ENCODE data around the gene IDH1.
"Not testable (repeated sequence)": the region's sequence is repeated elsewhere in the genome, so short reads cannot be mapped to it uniquely, and the experiment has no call there.

Gene IDH1

GRCh38 chr2:208256192-208256782 is 1.4 kb upstream of the IDH1 start:
- DNase-seq: no peak

GRCh38 chr2:208255557-208256106 is 761 bp upstream of the IDH1 start:
- DNase-seq: no peak

DNA sequence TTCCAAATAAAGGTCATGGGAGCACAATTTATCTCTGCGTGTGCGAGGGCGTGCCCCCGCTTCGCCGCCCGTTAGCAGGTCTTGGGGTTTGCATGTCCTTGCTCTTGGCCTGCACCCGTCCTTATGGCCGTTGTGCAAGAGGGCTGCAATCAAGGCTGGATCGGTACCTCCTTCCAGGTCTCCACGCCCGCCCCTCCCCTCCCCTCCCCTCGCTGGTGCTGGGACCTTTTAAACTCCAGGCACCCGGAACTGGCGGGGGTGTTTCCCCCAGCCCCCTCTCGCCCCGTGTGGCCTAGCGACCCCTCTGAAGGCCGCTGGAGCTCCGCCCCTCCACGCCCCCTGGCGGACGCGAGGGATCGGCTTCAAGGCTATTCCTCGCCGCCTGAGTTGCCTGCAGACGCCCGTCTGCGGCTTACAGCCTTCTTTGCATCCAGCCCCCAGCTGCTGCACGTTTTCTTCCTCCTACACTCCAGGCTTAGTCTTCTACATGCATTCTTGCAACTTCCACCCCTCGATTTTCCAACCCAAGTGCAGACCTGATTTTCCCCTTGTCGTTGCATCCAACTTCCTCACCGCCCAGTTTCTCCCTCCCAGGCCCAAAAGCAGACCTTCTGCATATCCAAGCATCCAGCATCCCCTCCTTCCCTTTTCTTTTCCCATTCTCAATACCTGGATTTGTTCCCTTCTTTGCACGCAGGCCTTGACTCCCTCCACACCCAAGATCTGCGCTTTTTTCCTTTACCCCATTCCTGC is 577 bp downstream of the IDH1 start:
- DNase-seq: peak; percentile 83

- DNase-seq: no peak
Observed at GRCh38 chr2:208253600-208254117, 1.2 kb downstream of the IDH1 start.

DNA sequence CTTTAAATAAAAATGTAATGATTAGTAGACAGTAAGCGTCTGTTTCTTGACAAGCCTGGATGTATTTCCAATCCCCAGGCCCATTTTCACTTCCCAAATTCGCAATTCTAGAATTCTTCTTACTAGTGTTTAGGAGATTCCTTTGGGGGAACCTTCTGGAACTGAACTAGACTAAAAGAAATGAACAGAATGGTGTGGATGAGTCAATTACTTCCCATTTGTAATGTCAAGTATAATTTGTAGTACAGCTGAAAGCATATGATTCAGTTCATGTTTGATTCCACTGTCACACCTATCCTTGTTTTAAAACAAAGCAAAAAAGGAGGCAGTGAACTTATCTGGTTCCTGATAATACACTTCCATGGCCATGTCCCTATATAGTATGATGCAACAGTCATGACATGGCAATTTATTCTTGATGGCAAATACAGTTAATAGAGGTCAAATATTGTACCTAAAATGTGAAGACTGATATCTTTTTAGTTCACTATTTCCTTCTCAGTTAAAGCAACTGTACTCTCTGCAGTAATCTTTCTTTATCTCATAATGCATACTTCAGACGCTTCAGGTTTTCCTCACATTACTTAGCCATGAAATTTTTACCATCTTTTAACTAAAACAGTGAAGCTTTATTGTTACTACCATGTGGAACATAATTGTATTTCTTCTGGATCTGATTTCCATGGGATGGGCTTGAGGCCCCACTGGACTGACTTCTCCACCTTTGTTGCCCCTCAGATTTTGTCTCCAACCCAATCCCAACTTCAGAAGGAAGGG is 2.0 kb downstream of the IDH1 start:
- no peak for DNase-seq

DNA sequence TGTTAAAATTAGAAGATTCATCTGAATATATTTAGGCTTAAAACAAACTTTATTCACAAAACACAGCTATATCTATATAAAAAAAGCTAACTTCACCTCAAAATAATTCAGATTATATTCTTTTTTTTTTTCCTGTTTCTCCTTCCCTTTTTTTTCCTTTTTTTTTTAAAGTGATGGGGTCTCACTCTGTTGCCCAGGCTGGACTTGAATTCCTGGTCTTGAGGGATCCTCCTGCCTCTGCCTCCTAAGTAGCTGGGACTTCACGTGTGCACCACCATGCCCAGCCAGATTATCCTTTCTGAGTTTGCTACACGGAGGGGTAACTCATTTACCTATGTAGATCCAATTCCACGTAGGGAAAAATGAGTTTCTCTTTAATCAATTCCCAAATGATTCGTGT is 3.8 kb downstream of the IDH1 start:
- DNase-seq: no peak

GRCh38 chr2:208250388-208250787 is 4.5 kb downstream of the IDH1 start:
- DNase-seq: no peak

DNA sequence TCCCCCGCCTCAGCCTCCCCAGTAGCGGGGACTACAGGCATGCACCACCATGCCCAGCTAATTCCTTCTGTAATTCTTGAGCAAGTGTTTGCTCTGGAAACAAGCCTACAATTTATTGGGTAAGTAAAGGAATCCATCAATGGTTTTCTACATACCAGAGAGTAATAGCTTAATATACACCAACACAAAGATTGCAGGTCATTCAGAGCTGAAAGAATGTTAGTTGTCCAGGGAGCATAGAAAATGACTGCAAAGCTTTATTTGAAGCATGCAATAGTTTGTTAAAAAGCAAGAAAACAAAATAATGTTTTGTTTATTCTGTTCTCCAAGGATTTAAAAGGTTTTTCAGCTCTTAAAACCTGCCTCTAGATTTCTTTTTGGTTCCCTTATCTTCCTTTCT is 5.6 kb downstream of the IDH1 start:
- no peak for DNase-seq

GRCh38 chr2:208248601-208249000 is 6.3 kb downstream of the IDH1 start:
- DNase-seq: no peak

- no peak for DNase-seq
Observed at GRCh38 chr2:208245746-208246145, 9.1 kb downstream of the IDH1 start.

GRCh38 chr2:208244422-208244821 is 10.4 kb downstream of the IDH1 start:
- DNase-seq: no peak

DNA sequence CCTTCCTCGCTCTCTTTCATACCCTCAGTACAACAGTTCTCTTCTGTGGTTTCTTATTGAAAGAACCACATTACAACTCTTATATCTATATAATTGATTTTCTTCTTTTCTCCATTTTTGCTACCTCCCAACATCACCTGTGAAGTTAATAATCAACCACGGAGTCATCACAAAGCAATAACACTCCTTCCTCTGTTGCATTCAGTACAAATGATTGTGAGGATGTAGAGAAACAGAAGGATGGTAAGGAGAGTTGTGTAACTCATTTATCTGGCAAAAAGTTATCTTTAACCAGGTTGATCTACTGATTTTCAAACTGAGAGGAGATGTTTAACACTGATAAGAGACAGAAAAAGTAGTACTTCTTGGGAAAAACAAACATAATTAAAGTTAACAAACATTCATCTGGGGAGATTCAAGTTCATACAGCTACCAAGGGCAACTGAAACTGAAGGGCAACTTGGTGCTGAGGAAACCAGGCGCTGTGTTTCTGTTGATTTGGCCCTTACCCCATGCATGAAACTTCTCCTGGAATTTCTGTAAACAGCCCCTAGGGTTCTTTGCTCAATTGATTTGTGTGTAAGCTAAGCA is 14.2 kb downstream of the IDH1 start:
- DNase-seq: no peak

GRCh38 chr2:208239770-208240493 is 14.9 kb downstream of the IDH1 start:
- DNase-seq: no peak

DNA sequence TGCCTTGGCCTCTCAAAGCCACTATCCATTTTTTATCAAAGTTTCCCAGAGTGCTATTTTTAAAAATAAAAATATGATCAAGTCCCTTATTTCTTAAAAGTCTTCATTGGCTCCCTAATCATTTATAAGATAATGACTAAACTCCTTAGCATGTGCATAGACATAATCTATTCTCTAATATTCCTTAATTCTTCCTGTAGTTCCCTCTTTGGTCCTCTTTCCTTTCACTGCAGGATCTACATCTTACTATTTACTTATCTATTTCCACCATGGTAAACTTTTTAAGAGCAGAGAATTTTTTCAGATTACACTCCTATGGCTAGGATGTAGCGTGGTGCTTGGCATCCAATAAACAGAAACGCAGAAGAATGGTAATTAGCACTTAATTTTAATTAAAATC is 19.0 kb downstream of the IDH1 start:
- DNase-seq: no peak

DNA sequence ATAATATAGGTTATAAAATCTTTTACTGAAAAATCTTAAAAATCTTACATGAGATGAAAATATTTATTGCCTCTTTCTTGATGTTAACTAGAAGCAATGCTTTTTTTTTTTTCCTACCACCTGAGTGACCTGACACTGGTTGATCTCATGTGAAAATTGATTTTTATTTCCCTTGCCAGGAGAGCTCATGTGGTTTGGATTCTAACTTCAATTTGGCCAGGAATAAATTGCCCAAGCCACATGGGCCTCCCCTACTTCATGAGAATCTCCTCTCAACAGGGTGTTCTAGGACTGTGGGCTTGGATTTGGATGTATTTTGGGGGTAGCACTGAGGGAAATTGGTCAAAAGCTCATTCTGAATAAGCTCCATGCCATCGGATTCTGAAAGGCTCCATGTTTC is 20.1 kb downstream of the IDH1 start:
- no peak for DNase-seq

- no peak for DNase-seq
Observed at GRCh38 chr2:208228476-208228875, 26.4 kb downstream of the IDH1 start.

GRCh38 chr2:208227581-208228232 is 27.2 kb downstream of the IDH1 start:
- no peak for DNase-seq

DNA sequence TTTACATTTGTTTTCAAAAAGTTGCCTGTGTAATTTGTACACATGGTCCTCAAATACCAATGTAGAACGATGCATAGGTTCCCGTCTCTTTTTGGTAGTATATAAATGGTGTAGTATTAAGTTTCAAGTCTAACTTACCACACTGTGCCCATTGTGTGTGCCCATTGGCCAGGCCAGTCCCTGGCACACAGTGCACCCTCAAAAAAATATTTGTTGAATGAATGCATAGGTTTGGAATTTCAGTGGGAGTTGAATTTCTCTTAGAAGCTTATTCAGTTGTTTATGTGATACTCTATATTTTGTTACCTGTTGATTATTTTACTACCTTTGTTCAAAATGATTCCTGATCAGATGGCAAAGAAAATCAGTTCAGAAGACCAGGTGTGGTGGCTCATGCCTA is 30.1 kb downstream of the IDH1 start:
- no peak for DNase-seq

GRCh38 chr2:208222351-208222750 is 32.5 kb downstream of the IDH1 start:
- DNase-seq: no peak

DNA sequence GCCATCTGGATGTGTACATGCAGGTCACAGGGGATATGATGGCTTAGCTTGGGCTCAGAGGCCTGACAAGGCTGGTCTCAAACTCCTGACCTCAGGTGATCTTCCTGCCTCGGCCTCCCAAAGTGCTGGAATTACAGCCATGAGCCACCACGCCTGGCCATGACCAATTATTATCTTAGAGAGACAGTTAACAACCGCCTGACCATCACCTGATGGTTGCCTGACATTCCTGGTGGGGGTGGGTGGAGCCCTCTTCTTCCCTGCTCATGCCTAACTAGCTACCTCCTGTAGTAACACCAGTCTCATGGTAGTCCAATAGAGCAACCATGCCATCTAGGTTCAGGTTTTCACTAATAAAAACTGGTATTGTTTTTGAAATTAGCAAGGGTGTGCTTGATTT is 33.0 kb downstream of the IDH1 start:
- DNase-seq: not testable (repeated sequence)

- no peak for DNase-seq
Observed at GRCh38 chr2:208210688-208211451, 44.0 kb downstream of the IDH1 start.
